K562 (cell line): ENCODE measurements around the gene OBP2A. TPM values are rescaled to one million over a fixed set of nuclear protein-coding genes. Genes with fewer than 3 reads are reported as not detected.

Experiments
- ATAC-seq: fragments of 200-7000 bp; cut with Tn5 transposase; 3 replicates; pipeline ENCODE4 v1.9.1; 2020; ENCODE audit warnings: moderate library complexity
- BruUV-seq: library from RNA; stranded (reverse); fragments of 400-500 nt; replicated peaks from 2 replicates; lab custom pipeline; 2021; lab: Mats Ljungman, UMichigan
- CTCF ChIA-PET: fragments of 300-600 bp; formaldehyde crosslinking; extraction: SDS; loops from one replicate; lab custom pipeline; 2021; ENCODE audit warnings: low intra/inter-chr PET ratio; lab: Yijun Ruan, JAX
- POLR2A ChIA-PET: fragments of 300-600, 350-650 bp; sonication (Branson Sonifier 250); formaldehyde crosslinking; extraction: SDS; loops from one replicate; lab custom pipeline; 2021; ENCODE audit warnings: antibody characterized with exemption, inconsistent platforms; lab: Yijun Ruan, JAX
- DNase-seq, 4 experiments: peaks; one replicate each; pipeline versions ENCODE4 v3.0.0 to v3.0.0-alpha.2; 2011 to 2018; ENCODE audit warnings: low spot score in 3 of 4, mixed read lengths in 3 of 4; ENCODE audit errors: extremely low read depth in 1 of 4
- FAIRE-seq: peaks from 2 replicates; lab custom pipeline; 2011; peaks lifted over from hg19 to GRCh38; lab: Jason Lieb, UNC
- H2AFZ ChIP-seq: 2 replicates; pipeline ENCODE4 v1.6.0; 2011; ENCODE audit warnings: low read depth, low read length, control low read depth, inconsistent platforms
- H3K27ac ChIP-seq: fragments of 200-600 bp; 3 replicates; pipeline ENCODE4 v1.8.0; 2011; ENCODE audit warnings: low read depth, mild to moderate bottlenecking, control low read depth, inconsistent platforms, low read length, moderate library complexity, mixed read lengths; ENCODE audit errors: extremely low read depth
- H3K27me3 ChIP-seq, 2 experiments: fragments of 300-600 bp in 1 of 2; 2 replicates in 1 of 2; 3 replicates in 1 of 2; pipeline versions ENCODE4 v1.6.0 to v1.8.0; 2011; ENCODE audit warnings: inconsistent platforms in 2 of 2, low read length in 2 of 2, mild to moderate bottlenecking in 1 of 2, mixed read lengths in 1 of 2, moderate library complexity in 1 of 2; ENCODE audit not compliant: control insufficient read depth in 2 of 2, insufficient read depth in 2 of 2
- H3K36me3 ChIP-seq: fragments of 300-600 bp; 3 replicates; pipeline ENCODE4 v1.8.0; 2011; ENCODE audit warnings: mild to moderate bottlenecking, low read length, inconsistent platforms; ENCODE audit not compliant: control insufficient read depth, insufficient read depth
- H3K4me1 ChIP-seq, 2 experiments: fragments of 200-600 bp in 1 of 2; replicated peaks in 1 of 2; 2 replicates in 1 of 2; 3 replicates in 1 of 2; pipeline versions ENCODE4 v1.5.1 to v1.8.0; 2011; ENCODE audit warnings: inconsistent platforms in 2 of 2, low read length in 2 of 2, mild to moderate bottlenecking in 1 of 2, mixed read lengths in 1 of 2, moderate library complexity in 1 of 2; ENCODE audit not compliant: control insufficient read depth in 2 of 2, insufficient read depth in 2 of 2
- H3K4me2 ChIP-seq: 2 replicates; pipeline ENCODE4 v1.6.1; 2011; ENCODE audit warnings: low read length, control low read depth, inconsistent platforms, mixed read lengths; ENCODE audit not compliant: insufficient read depth
- H3K4me3 ChIP-seq: fragments of 200-600 bp; sonication (generic), shearing (Covaris generic); 2 replicates; pipeline ENCODE4 v1.5.1; 2016; ENCODE audit warnings: control low read depth, inconsistent platforms
- H3K79me2 ChIP-seq: fragments of 200-600 bp; 3 replicates; pipeline ENCODE4 v1.8.0; 2011; ENCODE audit warnings: low read length, inconsistent platforms; ENCODE audit not compliant: control insufficient read depth, insufficient read depth
- H3K9ac ChIP-seq, 2 experiments: 2 replicates each; pipeline versions ENCODE4 v1.6.0 to v1.6.1; 2011; ENCODE audit warnings: low read depth in 2 of 2, low read length in 2 of 2, control low read depth in 1 of 2, inconsistent platforms in 1 of 2, mild to moderate bottlenecking in 1 of 2, mixed read lengths in 1 of 2; ENCODE audit not compliant: insufficient read depth in 1 of 2
- H3K9me1 ChIP-seq: one replicate; pipeline ENCODE4 v1.6.0; 2011; ENCODE audit warnings: inconsistent platforms, mild to moderate bottlenecking, low read length, moderate library complexity; ENCODE audit not compliant: control insufficient read depth, insufficient read depth
- H3K9me3 ChIP-seq: replicated peaks from 2 replicates; pipeline ENCODE4 v1.5.1; 2011; ENCODE audit warnings: low read depth, low read length, inconsistent platforms; ENCODE audit not compliant: control insufficient read depth, insufficient read depth
- H4K20me1 ChIP-seq: replicated peaks from 2 replicates; pipeline ENCODE4 v1.6.1; 2011; ENCODE audit warnings: low read length, inconsistent platforms, mixed read lengths; ENCODE audit not compliant: control insufficient read depth, insufficient read depth
- CREB3 ChIP-seq: fragments of 450-650 bp; conservative IDR thresholded peaks from 2 replicates; pipeline ENCODE4 v1.6.1; 2016; ENCODE audit warnings: missing genetic modification characterization, low read depth, mild to moderate bottlenecking, missing compliant biosample characterization, moderate library complexity
- CREM ChIP-seq: IDR thresholded peaks from 2 replicates; pipeline ENCODE4 v1.6.1; 2014; ENCODE audit warnings: antibody characterized with exemption, low read depth
- GTF2B ChIP-seq: IDR thresholded peaks from 2 replicates; pipeline ENCODE4 v1.6.1; 2011; ENCODE audit not compliant: insufficient read length; ENCODE audit errors: extremely low read depth
- HINFP ChIP-seq: fragments of 450-650 bp; conservative IDR thresholded peaks from 2 replicates; pipeline ENCODE4 v1.6.1; 2016; ENCODE audit warnings: missing genetic modification characterization, low read depth, mild to moderate bottlenecking, control low read depth, missing compliant biosample characterization
- ILF3 ChIP-seq: fragments of 450-650 bp; IDR thresholded peaks from 2 replicates; pipeline ENCODE4 v1.6.1; 2018; ENCODE audit warnings: antibody characterized with exemption, mild to moderate bottlenecking, moderate library complexity, borderline replicate concordance
- RBM22 ChIP-seq: fragments of 200-400 bp; formaldehyde crosslinking; IDR thresholded peaks from 2 replicates; pipeline ENCODE4 v1.6.1; 2018; ENCODE audit warnings: low read length, low read depth; ENCODE audit not compliant: poor library complexity, severe bottlenecking
- SFPQ ChIP-seq: fragments of 200-400 bp; formaldehyde crosslinking; IDR thresholded peaks from 2 replicates; pipeline ENCODE4 v1.6.1; 2017; ENCODE audit warnings: mild to moderate bottlenecking, low read depth, low read length, moderate library complexity
- SMC3 ChIP-seq: conservative IDR thresholded peaks from 2 replicates; pipeline ENCODE4 v1.6.1; 2011; ENCODE audit warnings: low read depth, low read length, improper control_type of control experiment; ENCODE audit not compliant: insufficient read depth
- TFAP4 ChIP-seq: sonication (generic); formaldehyde crosslinking; IDR thresholded peaks from 2 replicates; pipeline ENCODE4 v1.8.0; 2022; ENCODE audit warnings: missing genetic modification reagents, mild to moderate bottlenecking, moderate library complexity, borderline replicate concordance
- ZNF512 ChIP-seq: IDR thresholded peaks from 2 replicates; pipeline ENCODE4 v1.6.1; 2016; ENCODE audit warnings: missing genetic modification characterization, missing compliant biosample characterization
- ZNF695 ChIP-seq: fragments of 450-650 bp; formaldehyde crosslinking; IDR thresholded peaks from 2 replicates; pipeline ENCODE4 v1.4.0; 2020; ENCODE audit warnings: mild to moderate bottlenecking, moderate library complexity
- WGBS: fragments of 100-300 bp; shearing (Covaris generic); methylation state at CpG from one replicate; pipeline ENCODE4 v1.1.6; 2016; ENCODE audit warnings: low coverage, mixed read lengths; ENCODE audit not compliant: insufficient coverage; ENCODE audit errors: missing lambda C conversion rate; 5-methylcytosine and 5-hydroxymethylcytosine counted together
- in situ Hi-C: fragments of 300-500 bp; cut with MboI; formaldehyde crosslinking; loops from 4 replicates; pipeline ENCODE4 v1.15.0; 2018; ENCODE audit warnings: inconsistent platforms, mixed read lengths
- intact Hi-C: fragments of 100-400 bp; cut with micrococcal nuclease; formaldehyde crosslinking; loops from 2 replicates; pipeline ENCODE4 v1.14.2; 2022
- polyA plus RNA-seq, 8 experiments: library from polyadenylated mRNA; depleted of rRNA in 4 of 8; stranded (reverse) in 5 of 8; unstranded in 3 of 8; fragments of >200 nt; fragmentation: Nextera tagmentation in 2 of 8; fragmentation: Illumina TruSeq in 1 of 8; extraction: Ambion mirVana in 2 of 8; extraction: Trizol in 1 of 8; gene quantifications; 2 replicates each; pipeline versions ENCODE4 v1.2.1 to v1.2.3, GENCODE V29; 2011 to 2014; ENCODE audit warnings: inconsistent platforms in 1 of 8, missing spikeins in 1 of 8
- total RNA-seq, 7 experiments: library from RNA; depleted of rRNA in 6 of 7; stranded (reverse); fragments of >200 nt in 6 of 7; fragmentation: Illumina TruSeq in 2 of 7; extraction: Trizol in 2 of 7; gene quantifications; 2 replicates each; pipeline versions ENCODE4 v1.2.1 to v1.2.3, GENCODE V29; 2011 to 2021; ENCODE audit warnings: low replicate concordance in 1 of 7

OBP2A gene
- total and polyA plus RNA-seq, 9 of the 15 experiments (the other 6 are each of a cell fraction or from before 2014, with no cell fraction given): not detected

- TF ChIP-seq CREM (peak; percentile 75), CREB3 (no peak)
- TF ChIP-seq, all 486 proteins: peak for 5
These were observed 28.4 kb downstream of the OBP2A start (continued) for GRCh38 chr9:135574331-135574730.

GRCh38 chr9:135574943-135575342 lies 29.0 kb downstream of the OBP2A start:
- ChIA-PET POLR2A (interaction anchor here (0.6 to 0.8 kb wide), 2 partner anchors 23 to 87 kb away, joined by 3 read pairs; no protein-coding TSS in a partner anchor), CTCF (no interaction called here)
- ATAC-seq (no peak), DNase-seq (no peak), FAIRE-seq (no peak)
- H4K20me1 ChIP-seq: no peaks in the 10 kb centered on the region
- no peaks in the 10 kb centered on the region for H3K79me2 ChIP-seq
- H3K9me3 ChIP-seq: no peaks in the 10 kb centered on the region
- 1% methylated on average over 14 of the region's 15 CpGs for WGBS
- H3K4me2 ChIP-seq: no peak overlapping the region
- no peak overlapping the region for H3K4me3 ChIP-seq
- H3K36me3 ChIP-seq: no peaks in the 10 kb centered on the region
- 0 out of 4 replicates have a peak overlapping the region, but pooled peaks of 1 of the 2 experiments have one; percentile 28 for H3K9ac ChIP-seq
- in situ Hi-C loops: no loop called here
- no peak overlapping the region for H3K27ac ChIP-seq
- no peaks in the 10 kb centered on the region for H3K9me1 ChIP-seq
- intact Hi-C loops: no loop called here
- H2AFZ ChIP-seq: no peak overlapping the region
- peaks cover 12 to 41% of the 10 kb centered on the region in 2 experiments; a peak in 4 of 5 replicates for H3K27me3 ChIP-seq
- no TSS peak for BruUV-seq
- peaks cover 0 to 13% of the 10 kb centered on the region in 2 experiments; a peak in 1 of 5 replicates for H3K4me1 ChIP-seq
- TF ChIP-seq ILF3 (no peak), SFPQ (no peak), HINFP (tag) (no peak), TFAP4 (CRISPR knock-in tag) (no peak), RBM22 (no peak), GTF2B (no peak), ZNF512 (tag) (no peak), ZNF695 (no peak), SMC3 (no peak)
